Measurements from ENCODE around the gene TEC. TPM values are rescaled to one million over a fixed set of nuclear protein-coding genes. Genes with fewer than 3 reads are reported as not detected.

TEC gene
- total and polyA plus RNA-seq, 9 of the 15 experiments (the other 6 are each of a cell fraction or from before 2014, with no cell fraction given), result 5.3 to 14.7 (median 8.8) TPM

GRCh38 chr4:48121180-48121579 is 148.5 kb downstream of the TEC start:
- 21% methylated on average over 2 of the region's 2 CpGs for WGBS (ENCODE audit: insufficient coverage, low coverage, missing lambda C conversion rate)
- no peaks in the 10 kb centered on the region for H4K20me1 ChIP-seq (replicated peaks; ENCODE audit: control insufficient read depth, insufficient read depth, low read length)
- ChIA-PET CTCF (ENCODE audit: low intra/inter-chr PET ratio) (no interaction called here), POLR2A (no interaction called here)
- H3K36me3 ChIP-seq (ENCODE audit: control insufficient read depth, insufficient read depth, low read length), result no peaks in the 10 kb centered on the region
- DNase-seq (ENCODE audit: extremely low read depth in 1 of 4, low spot score in 3 of 4) (no peak), ATAC-seq (no peak), FAIRE-seq (no peak)
- intact Hi-C loops (cut with micrococcal nuclease) (loop anchor here (10.0 kb wide), 2 partner anchors 324 to 364 kb away; partner anchors contain the start of gene SLC10A4), in situ Hi-C loops (cut with MboI) (no loop called here)
- H3K4me1 ChIP-seq (replicated peaks in 1 of 2; ENCODE audit: control insufficient read depth in 2 of 2, insufficient read depth in 2 of 2, low read length in 2 of 2), result no peaks in the 10 kb centered on the region; a peak in 2 of 5 replicates
- H3K4me3 ChIP-seq, result no peak overlapping the region
- no peak overlapping the region for H2AFZ ChIP-seq (ENCODE audit: low read depth, low read length)
- no peaks in the 10 kb centered on the region for H3K9me3 ChIP-seq (replicated peaks; ENCODE audit: control insufficient read depth, insufficient read depth, low read depth, low read length)
- no peak overlapping the region for H3K9ac ChIP-seq (ENCODE audit: insufficient read depth in 1 of 2, low read depth in 2 of 2, low read length in 2 of 2)
- H3K79me2 ChIP-seq (ENCODE audit: control insufficient read depth, insufficient read depth, low read length), result no peaks in the 10 kb centered on the region
- H3K4me2 ChIP-seq (ENCODE audit: insufficient read depth, low read length), result no peak overlapping the region
- H3K27me3 ChIP-seq (ENCODE audit: control insufficient read depth in 2 of 2, insufficient read depth in 2 of 2, low read length in 2 of 2), result no peaks in the 10 kb centered on the region
- H3K9me1 ChIP-seq (ENCODE audit: control insufficient read depth, insufficient read depth, low read length), result no peaks in the 10 kb centered on the region
- no peak overlapping the region for H3K27ac ChIP-seq (ENCODE audit: extremely low read depth, low read depth, low read length)
- BruUV-seq (replicated peaks), result no TSS peak
- TF ChIP-seq ZNF444 (CRISPR knock-in tag; IDR thresholded peaks at IDR 0.05) (no peak), GTF2F1 (IDR thresholded peaks at IDR 0.05; ENCODE audit: low read depth, low read length) (no peak), C11orf30 (IDR thresholded peaks at IDR 0.05; ENCODE audit: low read depth) (peak; percentile 68), UBTF (IDR thresholded peaks at IDR 0.05; ENCODE audit: borderline replicate concordance in 1 of 2, low read depth in 2 of 2, low read length in 2 of 2) (no peak), ZNF316 (IDR thresholded peaks at IDR 0.05) (peak; percentile 78), ZNF253 (CRISPR knock-in tag; conservative IDR thresholded peaks at IDR 0.05) (no peak), JUND (IDR thresholded peaks at IDR 0.05; ENCODE audit: borderline replicate concordance, low read depth, low read length) (0 out of 2 replicates have a peak, but pooled peaks have one; percentile 14), JUND (tag; IDR thresholded peaks at IDR 0.05; ENCODE audit: borderline replicate concordance, low read depth, low read length) (no peak; the same call in 2 of the 3 replicates), FOSL1 (tag; conservative IDR thresholded peaks at IDR 0.05) (peak; percentile 45)
- TF ChIP-seq, protein P1, sequence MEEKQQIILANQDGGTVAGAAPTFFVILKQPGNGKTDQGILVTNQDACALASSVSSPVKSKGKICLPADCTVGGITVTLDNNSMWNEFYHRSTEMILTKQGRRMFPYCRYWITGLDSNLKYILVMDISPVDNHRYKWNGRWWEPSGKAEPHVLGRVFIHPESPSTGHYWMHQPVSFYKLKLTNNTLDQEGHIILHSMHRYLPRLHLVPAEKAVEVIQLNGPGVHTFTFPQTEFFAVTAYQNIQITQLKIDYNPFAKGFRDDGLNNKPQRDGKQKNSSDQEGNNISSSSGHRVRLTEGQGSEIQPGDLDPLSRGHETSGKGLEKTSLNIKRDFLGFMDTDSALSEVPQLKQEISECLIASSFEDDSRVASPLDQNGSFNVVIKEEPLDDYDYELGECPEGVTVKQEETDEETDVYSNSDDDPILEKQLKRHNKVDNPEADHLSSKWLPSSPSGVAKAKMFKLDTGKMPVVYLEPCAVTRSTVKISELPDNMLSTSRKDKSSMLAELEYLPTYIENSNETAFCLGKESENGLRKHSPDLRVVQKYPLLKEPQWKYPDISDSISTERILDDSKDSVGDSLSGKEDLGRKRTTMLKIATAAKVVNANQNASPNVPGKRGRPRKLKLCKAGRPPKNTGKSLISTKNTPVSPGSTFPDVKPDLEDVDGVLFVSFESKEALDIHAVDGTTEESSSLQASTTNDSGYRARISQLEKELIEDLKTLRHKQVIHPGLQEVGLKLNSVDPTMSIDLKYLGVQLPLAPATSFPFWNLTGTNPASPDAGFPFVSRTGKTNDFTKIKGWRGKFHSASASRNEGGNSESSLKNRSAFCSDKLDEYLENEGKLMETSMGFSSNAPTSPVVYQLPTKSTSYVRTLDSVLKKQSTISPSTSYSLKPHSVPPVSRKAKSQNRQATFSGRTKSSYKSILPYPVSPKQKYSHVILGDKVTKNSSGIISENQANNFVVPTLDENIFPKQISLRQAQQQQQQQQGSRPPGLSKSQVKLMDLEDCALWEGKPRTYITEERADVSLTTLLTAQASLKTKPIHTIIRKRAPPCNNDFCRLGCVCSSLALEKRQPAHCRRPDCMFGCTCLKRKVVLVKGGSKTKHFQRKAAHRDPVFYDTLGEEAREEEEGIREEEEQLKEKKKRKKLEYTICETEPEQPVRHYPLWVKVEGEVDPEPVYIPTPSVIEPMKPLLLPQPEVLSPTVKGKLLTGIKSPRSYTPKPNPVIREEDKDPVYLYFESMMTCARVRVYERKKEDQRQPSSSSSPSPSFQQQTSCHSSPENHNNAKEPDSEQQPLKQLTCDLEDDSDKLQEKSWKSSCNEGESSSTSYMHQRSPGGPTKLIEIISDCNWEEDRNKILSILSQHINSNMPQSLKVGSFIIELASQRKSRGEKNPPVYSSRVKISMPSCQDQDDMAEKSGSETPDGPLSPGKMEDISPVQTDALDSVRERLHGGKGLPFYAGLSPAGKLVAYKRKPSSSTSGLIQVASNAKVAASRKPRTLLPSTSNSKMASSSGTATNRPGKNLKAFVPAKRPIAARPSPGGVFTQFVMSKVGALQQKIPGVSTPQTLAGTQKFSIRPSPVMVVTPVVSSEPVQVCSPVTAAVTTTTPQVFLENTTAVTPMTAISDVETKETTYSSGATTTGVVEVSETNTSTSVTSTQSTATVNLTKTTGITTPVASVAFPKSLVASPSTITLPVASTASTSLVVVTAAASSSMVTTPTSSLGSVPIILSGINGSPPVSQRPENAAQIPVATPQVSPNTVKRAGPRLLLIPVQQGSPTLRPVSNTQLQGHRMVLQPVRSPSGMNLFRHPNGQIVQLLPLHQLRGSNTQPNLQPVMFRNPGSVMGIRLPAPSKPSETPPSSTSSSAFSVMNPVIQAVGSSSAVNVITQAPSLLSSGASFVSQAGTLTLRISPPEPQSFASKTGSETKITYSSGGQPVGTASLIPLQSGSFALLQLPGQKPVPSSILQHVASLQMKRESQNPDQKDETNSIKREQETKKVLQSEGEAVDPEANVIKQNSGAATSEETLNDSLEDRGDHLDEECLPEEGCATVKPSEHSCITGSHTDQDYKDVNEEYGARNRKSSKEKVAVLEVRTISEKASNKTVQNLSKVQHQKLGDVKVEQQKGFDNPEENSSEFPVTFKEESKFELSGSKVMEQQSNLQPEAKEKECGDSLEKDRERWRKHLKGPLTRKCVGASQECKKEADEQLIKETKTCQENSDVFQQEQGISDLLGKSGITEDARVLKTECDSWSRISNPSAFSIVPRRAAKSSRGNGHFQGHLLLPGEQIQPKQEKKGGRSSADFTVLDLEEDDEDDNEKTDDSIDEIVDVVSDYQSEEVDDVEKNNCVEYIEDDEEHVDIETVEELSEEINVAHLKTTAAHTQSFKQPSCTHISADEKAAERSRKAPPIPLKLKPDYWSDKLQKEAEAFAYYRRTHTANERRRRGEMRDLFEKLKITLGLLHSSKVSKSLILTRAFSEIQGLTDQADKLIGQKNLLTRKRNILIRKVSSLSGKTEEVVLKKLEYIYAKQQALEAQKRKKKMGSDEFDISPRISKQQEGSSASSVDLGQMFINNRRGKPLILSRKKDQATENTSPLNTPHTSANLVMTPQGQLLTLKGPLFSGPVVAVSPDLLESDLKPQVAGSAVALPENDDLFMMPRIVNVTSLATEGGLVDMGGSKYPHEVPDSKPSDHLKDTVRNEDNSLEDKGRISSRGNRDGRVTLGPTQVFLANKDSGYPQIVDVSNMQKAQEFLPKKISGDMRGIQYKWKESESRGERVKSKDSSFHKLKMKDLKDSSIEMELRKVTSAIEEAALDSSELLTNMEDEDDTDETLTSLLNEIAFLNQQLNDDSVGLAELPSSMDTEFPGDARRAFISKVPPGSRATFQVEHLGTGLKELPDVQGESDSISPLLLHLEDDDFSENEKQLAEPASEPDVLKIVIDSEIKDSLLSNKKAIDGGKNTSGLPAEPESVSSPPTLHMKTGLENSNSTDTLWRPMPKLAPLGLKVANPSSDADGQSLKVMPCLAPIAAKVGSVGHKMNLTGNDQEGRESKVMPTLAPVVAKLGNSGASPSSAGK (IDR thresholded peaks at IDR 0.05), result no peak

Measured in K562 (cell line).